WTC11 (cell line): ENCODE results near the gene RACGAP1. TPM values are rescaled to one million over a fixed set of nuclear protein-coding genes. Genes with fewer than 3 reads are reported as not detected.

Experiments
- ATAC-seq: fragments of 200-7000 bp; cut with Tn5 transposase; 2 replicates; pipeline ENCODE4 v1.10.0; 2021; ENCODE audit warnings: mild to moderate bottlenecking, moderate library complexity
- CTCF ChIA-PET: fragments of 300-600 bp; sonication (Branson Sonifier 250); formaldehyde crosslinking; loops from one replicate; lab custom pipeline; 2021; ENCODE audit warnings: antibody characterized with exemption; lab: Charles Lee
- POLR2A ChIA-PET: fragments of 350-600 bp; sonication (Branson Sonifier 250); formaldehyde crosslinking; loops from one replicate; lab custom pipeline; 2021; ENCODE audit warnings: antibody characterized with exemption; lab: Charles Lee
- DNase-seq: peaks from one replicate; pipeline ENCODE4 v3.0.0; 2021; ENCODE audit warnings: low spot score
- H3K27ac Mint-ChIP-seq: 2 replicates; pipeline ENCODE4 v1.8.0; 2021; ENCODE audit warnings: mixed read lengths
- H3K27me3 Mint-ChIP-seq: 2 replicates; pipeline ENCODE4 v1.8.0; 2021; ENCODE audit warnings: low read depth, mild to moderate bottlenecking, moderate library complexity, mixed read lengths
- H3K36me3 Mint-ChIP-seq: 2 replicates; pipeline ENCODE4 v1.8.0; 2021; ENCODE audit warnings: mixed read lengths
- H3K4me1 Mint-ChIP-seq: 2 replicates; pipeline ENCODE4 v1.8.0; 2022; ENCODE audit warnings: mixed read lengths
- H3K4me3 Mint-ChIP-seq: 2 replicates; pipeline ENCODE4 v1.8.0; 2021; ENCODE audit warnings: mild to moderate bottlenecking, moderate library complexity, mixed read lengths
- H3K9me3 Mint-ChIP-seq: 2 replicates; pipeline ENCODE4 v1.8.0; 2021; ENCODE audit warnings: mixed read lengths
- ATF1 ChIP-seq: sonication (generic); formaldehyde crosslinking; IDR thresholded peaks from 2 replicates; pipeline ENCODE4 v1.8.1; 2023; ENCODE audit warnings: mild to moderate bottlenecking, moderate library complexity, missing genetic modification reagents
- FOXJ3 ChIP-seq: sonication (generic); formaldehyde crosslinking; IDR thresholded peaks from 2 replicates; pipeline ENCODE4 v1.9.0; 2021; ENCODE audit warnings: missing genetic modification reagents, mild to moderate bottlenecking, borderline replicate concordance
- FOXP4 ChIP-seq: sonication (generic); formaldehyde crosslinking; IDR thresholded peaks from 2 replicates; pipeline ENCODE4 v1.8.0; 2022; ENCODE audit warnings: mild to moderate bottlenecking, missing genetic modification reagents
- JAZF1 ChIP-seq: fragments of 250-450 bp; sonication (Bioruptor Pico); IDR thresholded peaks from 2 replicates; pipeline ENCODE4 v1.9.0; 2021; ENCODE audit warnings: moderate library complexity, mild to moderate bottlenecking, inconsistent platforms
- JUN ChIP-seq: sonication (generic); formaldehyde crosslinking; IDR thresholded peaks from 2 replicates; pipeline ENCODE4 v1.8.0; 2023; ENCODE audit warnings: mild to moderate bottlenecking, missing genetic modification reagents
- KAT7 ChIP-seq: sonication (generic); formaldehyde crosslinking; IDR thresholded peaks from 2 replicates; pipeline ENCODE4 v1.8.1; 2023; ENCODE audit warnings: missing genetic modification reagents, mild to moderate bottlenecking, borderline replicate concordance
- NFATC4 ChIP-seq: fragments of 250-450 bp; sonication (Bioruptor Pico); IDR thresholded peaks from 2 replicates; pipeline ENCODE4 v1.9.0; 2021; ENCODE audit warnings: mild to moderate bottlenecking
- NFYB ChIP-seq: sonication (generic); formaldehyde crosslinking; conservative IDR thresholded peaks from 2 replicates; pipeline ENCODE4 v1.8.0; 2022; ENCODE audit warnings: low read depth, missing genetic modification reagents
- PRDM15 ChIP-seq: sonication (generic); formaldehyde crosslinking; IDR thresholded peaks from 2 replicates; pipeline ENCODE4 v1.8.0; 2022; ENCODE audit warnings: missing genetic modification reagents
- PREB ChIP-seq: sonication (generic); formaldehyde crosslinking; IDR thresholded peaks from 2 replicates; pipeline ENCODE4 v1.8.1; 2022; ENCODE audit warnings: mild to moderate bottlenecking, missing genetic modification reagents, moderate library complexity, borderline replicate concordance
- PRRX2 ChIP-seq: fragments of 250-450 bp; sonication (Bioruptor Pico); IDR thresholded peaks from 2 replicates; pipeline ENCODE4 v1.8.0; 2021; ENCODE audit warnings: mild to moderate bottlenecking
- STAT6 ChIP-seq: sonication (generic); formaldehyde crosslinking; conservative IDR thresholded peaks from 2 replicates; pipeline ENCODE4 v1.8.1; 2023; ENCODE audit warnings: mild to moderate bottlenecking, low read depth, missing genetic modification reagents, moderate library complexity
- TP53 ChIP-seq: sonication (generic); formaldehyde crosslinking; IDR thresholded peaks from 2 replicates; pipeline ENCODE4 v1.8.1; 2023; ENCODE audit warnings: mild to moderate bottlenecking, missing genetic modification reagents
- ZBTB21 ChIP-seq: sonication (generic); formaldehyde crosslinking; IDR thresholded peaks from 2 replicates; pipeline ENCODE4 v1.8.1; 2023; ENCODE audit warnings: mild to moderate bottlenecking, missing genetic modification reagents, borderline replicate concordance
- ZMAT4 ChIP-seq: fragments of 250-450 bp; sonication (Bioruptor Pico); IDR thresholded peaks from 2 replicates; pipeline ENCODE4 v1.9.0; 2021; ENCODE audit warnings: mild to moderate bottlenecking
- ZNF121 ChIP-seq: sonication (generic); formaldehyde crosslinking; IDR thresholded peaks from 2 replicates; pipeline ENCODE4 v1.8.0; 2023; ENCODE audit warnings: missing genetic modification reagents
- total RNA-seq: library from RNA; stranded (reverse); gene quantifications from 3 replicates; pipeline ENCODE4 v1.2.3, GENCODE V29; 2021

The RACGAP1 gene
- total RNA-seq, 1 experiment from 2014 or later, result 87.7 TPM

DNA sequence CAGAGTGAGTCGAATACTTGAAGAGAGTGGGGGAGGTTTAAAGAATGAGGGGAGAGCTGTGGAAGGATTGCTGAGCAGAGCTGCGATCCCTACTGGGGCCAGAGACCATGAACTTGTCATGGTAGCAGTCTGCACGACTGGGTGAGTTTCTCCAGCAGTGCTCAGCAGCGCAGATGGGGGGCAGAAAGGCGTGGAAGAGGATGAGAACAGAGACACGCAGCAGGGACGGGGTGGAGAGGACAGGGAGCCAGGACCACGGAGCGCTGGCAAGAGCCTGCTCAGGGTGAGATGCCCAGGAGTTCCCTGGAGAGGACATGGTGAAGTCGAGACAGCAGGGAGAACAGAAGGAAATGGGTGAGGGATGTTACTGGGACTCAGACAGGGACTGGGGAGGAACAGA is 54.6 kb downstream of the RACGAP1 start:
- Mint-ChIP-seq H3K27ac (no peak overlapping the region), H3K9me3 (no peaks in the 10 kb centered on the region), H3K27me3 (peaks cover 16% of the 10 kb centered on the region), H3K4me1 (peaks cover 10% of the 10 kb centered on the region)
- DNase-seq, result no peak
- POLR2A ChIA-PET, result no interaction called here
- CTCF ChIA-PET, result interaction anchor here (1.1 to 10.9 kb wide), 5 partner anchors 10 to 103 kb away, joined by 3 to 219 read pairs (median 114); partner anchors contain the start of gene AQP2
- TF ChIP-seq NFYB (CRISPR knock-in tag), result no peak
- no peak for TF ChIP-seq ZNF121 (CRISPR knock-in tag)
- no peak for TF ChIP-seq PREB (CRISPR knock-in tag)
- TF ChIP-seq TP53, result no peak
- no peak for TF ChIP-seq KAT7 (CRISPR knock-in tag)
- no peak for TF ChIP-seq STAT6 (CRISPR knock-in tag)
- no peak for TF ChIP-seq ZMAT4 (CRISPR knock-in tag)
- TF ChIP-seq FOXP4 (CRISPR knock-in tag), result no peak
- no peak for TF ChIP-seq JUN (CRISPR knock-in tag)
- no peak for TF ChIP-seq PRRX2
- TF ChIP-seq ZBTB21 (CRISPR knock-in tag), result no peak
- TF ChIP-seq ATF1 (CRISPR knock-in tag), result no peak
- no peak for TF ChIP-seq FOXJ3
- TF ChIP-seq, all 79 proteins: peak for 0
- H3K4me3 Mint-ChIP-seq, result no peak overlapping the region
- no peak for ATAC-seq
- H3K36me3 Mint-ChIP-seq, result no peaks in the 10 kb centered on the region

DNA sequence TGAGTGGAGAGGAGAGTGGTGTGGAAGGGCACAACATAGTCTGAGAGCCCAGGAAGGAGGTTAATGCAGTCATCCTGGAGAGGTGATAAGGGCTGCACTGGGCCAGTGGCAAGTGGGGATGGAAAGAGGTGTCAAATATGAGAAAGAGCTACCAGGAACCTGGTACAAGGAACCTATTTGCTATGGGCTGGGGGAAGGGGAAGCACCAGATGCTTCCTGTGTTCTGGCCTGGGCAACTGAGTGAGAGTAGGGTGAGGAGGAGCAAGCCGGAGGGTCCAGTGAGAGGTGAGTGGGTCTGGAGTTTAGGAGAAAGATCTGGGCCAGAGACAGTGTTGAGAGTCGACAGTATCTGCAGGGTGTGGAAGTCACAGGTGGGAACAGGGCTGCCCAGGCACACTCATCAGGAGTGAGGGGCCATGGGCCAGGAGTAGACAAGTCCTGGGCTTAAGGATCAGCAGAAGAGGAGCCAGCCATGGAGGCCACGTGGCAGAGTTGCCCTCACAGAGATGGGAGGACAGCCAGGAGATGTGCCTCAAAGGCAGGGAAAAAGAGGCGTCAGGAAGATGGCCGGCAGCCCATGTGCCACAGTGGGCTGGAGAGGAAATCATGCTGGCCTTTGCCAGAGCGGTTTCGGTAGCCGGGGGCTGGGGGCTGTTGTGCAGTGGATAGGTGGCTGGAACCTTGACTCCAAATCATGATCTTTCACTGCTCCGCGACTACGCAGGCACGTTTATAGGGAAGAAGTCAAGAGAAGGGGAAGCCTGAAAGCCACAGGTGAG is 55.5 kb downstream of the RACGAP1 start:
- no peaks in the 10 kb centered on the region for H3K36me3 Mint-ChIP-seq
- no peak overlapping the region for H3K4me3 Mint-ChIP-seq
- peaks cover 9% of the 10 kb centered on the region for H3K4me1 Mint-ChIP-seq
- ChIA-PET POLR2A (no interaction called here), CTCF (interaction anchor here (0.6 to 10.9 kb wide), 8 partner anchors 8 to 212 kb away, joined by 3 to 219 read pairs (median 92); partner anchors contain the start of gene AQP2)
- H3K9me3 Mint-ChIP-seq, result no peaks in the 10 kb centered on the region
- peaks cover 17% of the 10 kb centered on the region for H3K27me3 Mint-ChIP-seq
- TF ChIP-seq JAZF1 (CRISPR knock-in tag) (no peak), PRDM15 (CRISPR knock-in tag) (no peak), NFATC4 (no peak)
- TF ChIP-seq, all 79 proteins: peak for 0
- ATAC-seq, result no peak
- no peak for DNase-seq
- H3K27ac Mint-ChIP-seq, result no peak overlapping the region
